ENCODE measurements around the gene NRXN3. TPM values are rescaled to one million over a fixed set of nuclear protein-coding genes. Genes with fewer than 3 reads are reported as not detected.
"Not testable (repeated sequence)": the region's sequence is repeated elsewhere in the genome, so short reads cannot be mapped to it uniquely, and the experiment has no call there.

The NRXN3 gene
- total and polyA plus RNA-seq, 4 donors, result 0.07 to 1.2 (median 0.23) TPM

- H3K4me3 ChIP-seq (ENCODE audit: low read depth in 1 of 3, low read length in 3 of 3), result no peak overlapping the region
- no peak overlapping the region for H3K9ac ChIP-seq (ENCODE audit: low read depth in 1 of 2, low read length in 2 of 2)
- 59% methylated on average over 1 of the region's 1 CpG for WGBS
- DNase-seq (ENCODE audit: low spot score), result no peak
- no peak overlapping the region for H3K27ac ChIP-seq (ENCODE audit: low read depth in 1 of 2, low read length in 2 of 2)
- H3K9me3 ChIP-seq (ENCODE audit: control insufficient read depth in 4 of 4, low read length in 3 of 4), result no peaks in the 10 kb centered on the region
- no peaks in the 10 kb centered on the region for H3K36me3 ChIP-seq (ENCODE audit: control insufficient read depth in 4 of 4, insufficient read depth in 3 of 4, low read depth in 1 of 4, low read length in 3 of 4)
- no peaks in the 10 kb centered on the region for H3K4me1 ChIP-seq (ENCODE audit: control insufficient read depth in 4 of 4, insufficient read depth in 4 of 4, low read length in 3 of 4)
- H3K27me3 ChIP-seq (ENCODE audit: control insufficient read depth in 4 of 4, insufficient read depth in 4 of 4, low read length in 3 of 4), result no peaks in the 10 kb centered on the region
- TF ChIP-seq ZBTB33 (IDR thresholded peaks at IDR 0.05) (no peak), NR2F2 (IDR thresholded peaks at IDR 0.05) (no peak), FOXA1 (IDR thresholded peaks at IDR 0.05) (no peak), RAD21 (IDR thresholded peaks at IDR 0.05) (no peak), JUND (IDR thresholded peaks at IDR 0.05) (no peak), FOXA2 (IDR thresholded peaks at IDR 0.05) (no peak), CTCF (IDR thresholded peaks at IDR 0.05; ENCODE audit: low read depth, low read length, missing input control) (no peak), SP1 (IDR thresholded peaks at IDR 0.05) (no peak), EGR1 (IDR thresholded peaks at IDR 0.05; ENCODE audit: low read depth in 2 of 2) (no peak), GABPA (IDR thresholded peaks at IDR 0.05 in 1 of 2, conservative IDR thresholded peaks at IDR 0.05 in 1 of 2) (no peak), YY1 (IDR thresholded peaks at IDR 0.05) (no peak), RXRA (IDR thresholded peaks at IDR 0.05) (no peak), HNF4A (conservative IDR thresholded peaks at IDR 0.05) (no peak)
- TF ChIP-seq, protein P1, sequence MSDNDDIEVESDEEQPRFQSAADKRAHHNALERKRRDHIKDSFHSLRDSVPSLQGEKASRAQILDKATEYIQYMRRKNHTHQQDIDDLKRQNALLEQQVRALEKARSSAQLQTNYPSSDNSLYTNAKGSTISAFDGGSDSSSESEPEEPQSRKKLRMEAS (IDR thresholded peaks at IDR 0.05), result no peak
- TF ChIP-seq, protein P2, sequence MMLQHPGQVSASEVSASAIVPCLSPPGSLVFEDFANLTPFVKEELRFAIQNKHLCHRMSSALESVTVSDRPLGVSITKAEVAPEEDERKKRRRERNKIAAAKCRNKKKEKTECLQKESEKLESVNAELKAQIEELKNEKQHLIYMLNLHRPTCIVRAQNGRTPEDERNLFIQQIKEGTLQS (IDR thresholded peaks at IDR 0.05), result no peak
Measured at GRCh38 chr14:79767251-79767650, 1597.1 kb downstream of the NRXN3 start.

- DNase-seq (ENCODE audit: low spot score); H3K9me3 ChIP-seq (ENCODE audit: control insufficient read depth in 4 of 4, low read length in 3 of 4); H3K27ac ChIP-seq (ENCODE audit: low read depth in 1 of 2, low read length in 2 of 2); H3K9ac ChIP-seq (ENCODE audit: low read depth in 1 of 2, low read length in 2 of 2); H3K27me3 ChIP-seq (ENCODE audit: control insufficient read depth in 4 of 4, insufficient read depth in 4 of 4, low read length in 3 of 4); H3K4me3 ChIP-seq (ENCODE audit: low read depth in 1 of 3, low read length in 3 of 3); H3K36me3 ChIP-seq (ENCODE audit: control insufficient read depth in 4 of 4, insufficient read depth in 3 of 4, low read depth in 1 of 4, low read length in 3 of 4); H3K4me1 ChIP-seq (ENCODE audit: control insufficient read depth in 4 of 4, insufficient read depth in 4 of 4, low read length in 3 of 4): not testable (repeated sequence)
- 91% methylated on average over 14 of the region's 14 CpGs for WGBS
Measured at GRCh38 chr14:79767721-79768120, 1597.5 kb downstream of the NRXN3 start.

DNA sequence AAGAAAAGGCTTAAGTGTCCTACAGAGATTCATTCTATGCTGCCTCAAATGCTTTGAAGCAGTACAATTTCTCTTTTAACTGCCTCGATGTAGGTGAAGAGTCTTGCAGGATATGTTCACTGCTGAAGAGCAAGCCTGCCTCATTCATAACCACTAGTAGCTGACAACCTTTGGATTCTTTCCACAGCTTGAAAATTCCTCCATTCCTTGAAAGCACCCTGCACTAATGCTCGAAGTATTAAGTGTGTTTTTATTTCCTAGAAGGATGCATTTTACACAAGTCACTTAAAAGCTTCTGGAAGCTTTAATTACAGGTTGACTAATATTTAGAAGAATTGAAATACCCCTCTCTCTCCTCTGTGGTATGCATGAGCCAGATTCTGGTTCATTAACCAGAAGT lies 1611.7 kb downstream of the NRXN3 start:
- no peak for DNase-seq (ENCODE audit: low spot score)
- Histone ChIP-seq H3K27me3 (ENCODE audit: control insufficient read depth in 4 of 4, insufficient read depth in 4 of 4, low read length in 3 of 4) (no peaks in the 10 kb centered on the region), H3K27ac (ENCODE audit: low read depth in 1 of 2, low read length in 2 of 2) (no peak overlapping the region), H3K4me1 (ENCODE audit: control insufficient read depth in 4 of 4, insufficient read depth in 4 of 4, low read length in 3 of 4) (no peaks in the 10 kb centered on the region), H3K36me3 (ENCODE audit: control insufficient read depth in 4 of 4, insufficient read depth in 3 of 4, low read depth in 1 of 4, low read length in 3 of 4) (no peaks in the 10 kb centered on the region), H3K9ac (ENCODE audit: low read depth in 1 of 2, low read length in 2 of 2) (no peak overlapping the region), H3K4me3 (ENCODE audit: low read depth in 1 of 3, low read length in 3 of 3) (no peak overlapping the region), H3K9me3 (ENCODE audit: control insufficient read depth in 4 of 4, low read length in 3 of 4) (no peaks in the 10 kb centered on the region)
- WGBS, result 47% methylated on average over 2 of the region's 2 CpGs
- TF ChIP-seq JUND (IDR thresholded peaks at IDR 0.05), result no peak
- TF ChIP-seq, protein P2 (IDR thresholded peaks at IDR 0.05), result no peak
- TF ChIP-seq SP1 (IDR thresholded peaks at IDR 0.05), result no peak
- TF ChIP-seq REST (IDR thresholded peaks at IDR 0.05), result no peak
- no peak for TF ChIP-seq EGR1 (IDR thresholded peaks at IDR 0.05; ENCODE audit: low read depth in 2 of 2)
- no peak for TF ChIP-seq CTCF (IDR thresholded peaks at IDR 0.05; ENCODE audit: low read depth, low read length, missing input control)
- no peak for TF ChIP-seq NR2F2 (IDR thresholded peaks at IDR 0.05)
- TF ChIP-seq TAF1 (conservative IDR thresholded peaks at IDR 0.05), result no peak
- TF ChIP-seq FOXA1 (IDR thresholded peaks at IDR 0.05), result no peak
- TF ChIP-seq RXRA (IDR thresholded peaks at IDR 0.05), result no peak
- TF ChIP-seq YY1 (IDR thresholded peaks at IDR 0.05), result no peak
- TF ChIP-seq RAD21 (IDR thresholded peaks at IDR 0.05), result no peak
